ENCODE measurements around the gene RNF207. TPM values are rescaled to one million over a fixed set of nuclear protein-coding genes. Genes with fewer than 3 reads are reported as not detected.

RNF207 gene
- total RNA-seq, 1 donor from 2014 or later, result 31.0 TPM

DNA sequence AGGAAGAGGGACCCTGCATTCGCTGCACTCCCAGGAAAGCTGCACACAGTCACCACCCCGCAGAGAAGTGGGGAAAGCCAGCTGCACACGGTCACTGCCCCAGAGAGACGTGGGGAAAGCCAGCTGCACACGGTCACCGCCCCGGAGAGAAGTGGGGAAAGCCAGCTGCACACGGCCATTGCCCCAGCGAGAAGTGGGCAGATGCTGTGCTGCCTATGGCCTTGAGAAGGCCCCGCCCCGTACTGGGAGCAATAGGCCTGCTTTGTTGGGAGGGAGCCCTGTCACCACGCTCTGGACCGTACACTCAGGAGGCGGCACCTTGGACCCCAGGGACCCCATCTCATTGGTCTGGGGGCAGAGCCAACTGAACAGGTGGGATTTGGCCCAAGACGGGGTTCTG lies 59.2 kb downstream of the RNF207 start:
- DNase-seq (ENCODE audit: extremely low read depth, low read depth, low spot score), result no peak

DNA sequence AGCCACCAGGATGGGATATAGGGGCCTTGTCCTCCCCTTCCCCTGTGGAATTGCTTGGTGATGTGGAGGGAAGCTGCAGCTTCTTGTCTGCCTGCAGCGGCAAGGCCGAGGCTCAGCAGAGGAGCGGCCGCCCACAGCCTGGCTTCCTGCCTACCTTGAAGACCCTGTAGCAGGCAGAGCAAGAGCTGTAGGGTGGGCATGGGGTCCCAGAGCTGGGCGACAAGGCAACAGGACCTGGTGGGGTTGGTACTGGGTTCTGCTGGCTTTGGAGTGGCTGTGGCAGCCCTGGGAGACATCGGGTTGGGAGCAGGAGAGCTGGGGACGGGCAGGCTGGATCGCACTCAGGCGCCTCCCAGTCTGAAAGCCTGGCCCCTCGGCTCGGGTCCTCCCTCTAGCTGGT lies 60.7 kb downstream of the RNF207 start:
- DNase-seq (ENCODE audit: extremely low read depth, low read depth, low spot score), result no peak

DNA sequence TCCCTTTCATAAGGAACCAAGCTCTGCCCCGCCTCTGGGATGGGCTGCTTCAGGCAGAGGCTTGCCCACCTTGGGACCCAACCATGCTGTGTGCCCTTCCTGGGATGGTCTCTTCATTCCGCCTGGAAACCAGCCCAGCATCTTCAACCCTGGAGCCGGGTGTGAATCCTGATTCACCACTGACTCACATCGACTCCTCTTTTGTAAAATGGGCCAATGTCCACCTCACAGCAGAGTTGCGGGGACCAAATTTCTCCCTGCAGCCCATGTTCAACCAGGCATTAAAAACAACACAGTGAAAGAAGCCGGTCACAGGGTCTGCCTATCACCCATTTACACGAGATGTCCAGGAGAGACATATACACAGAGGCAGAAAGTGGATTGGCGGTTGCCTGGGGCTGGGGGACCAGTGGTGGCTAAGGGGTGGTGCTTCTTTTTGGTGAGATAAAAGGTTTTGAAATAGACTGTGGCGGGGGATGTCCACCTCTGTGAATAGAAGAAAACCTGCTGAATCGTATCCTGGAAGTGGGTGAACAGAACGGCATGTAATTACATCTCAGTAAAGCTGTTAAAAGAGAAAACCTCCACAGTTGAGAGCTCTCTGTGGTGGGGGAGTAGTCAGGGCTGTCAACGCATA lies 61.9 kb downstream of the RNF207 start:
- no peak for DNase-seq (ENCODE audit: extremely low read depth, low read depth, low spot score)

DNA sequence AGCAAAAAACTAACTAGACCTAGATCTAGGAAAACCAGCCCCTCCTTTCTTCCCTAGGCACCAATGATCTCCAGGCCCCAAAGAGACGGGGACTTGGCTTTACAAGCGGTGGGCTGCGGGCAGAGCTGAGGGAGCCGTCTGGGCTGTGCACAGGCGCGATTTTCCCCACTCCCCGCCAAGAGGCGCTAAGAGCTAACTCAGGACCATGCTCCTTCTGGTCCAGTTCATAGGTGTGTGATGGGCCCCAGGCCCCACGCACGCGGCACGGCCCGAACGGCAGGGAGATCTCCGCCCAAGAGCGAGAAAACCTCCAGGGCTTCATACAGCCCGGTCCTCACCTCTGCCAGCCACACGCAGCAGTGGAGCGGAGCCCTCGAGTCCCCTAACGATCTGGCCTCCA lies 62.5 kb downstream of the RNF207 start:
- DNase-seq (ENCODE audit: extremely low read depth, low read depth, low spot score), result no peak

DNA sequence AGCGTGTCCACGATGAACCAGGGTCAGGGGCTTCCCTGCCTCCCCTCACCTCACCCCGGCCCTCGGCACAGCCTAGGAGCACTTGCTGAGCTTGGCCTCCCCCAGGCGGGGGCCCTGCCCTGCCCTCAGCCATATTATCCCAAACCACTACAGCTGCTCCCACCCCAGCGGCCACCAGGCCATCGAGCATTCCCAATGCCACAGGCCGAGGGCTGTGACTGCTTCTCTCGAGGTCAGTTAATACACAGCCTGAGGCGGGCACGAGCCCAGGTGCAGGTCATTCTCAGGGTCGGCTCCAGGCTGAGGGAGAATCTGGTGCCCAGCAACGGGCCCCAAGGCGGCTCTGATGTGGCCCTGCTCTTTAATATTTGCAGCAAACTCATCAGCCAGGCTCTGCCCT lies 63.4 kb downstream of the RNF207 start:
- no peak for DNase-seq (ENCODE audit: extremely low read depth, low read depth, low spot score)

DNA sequence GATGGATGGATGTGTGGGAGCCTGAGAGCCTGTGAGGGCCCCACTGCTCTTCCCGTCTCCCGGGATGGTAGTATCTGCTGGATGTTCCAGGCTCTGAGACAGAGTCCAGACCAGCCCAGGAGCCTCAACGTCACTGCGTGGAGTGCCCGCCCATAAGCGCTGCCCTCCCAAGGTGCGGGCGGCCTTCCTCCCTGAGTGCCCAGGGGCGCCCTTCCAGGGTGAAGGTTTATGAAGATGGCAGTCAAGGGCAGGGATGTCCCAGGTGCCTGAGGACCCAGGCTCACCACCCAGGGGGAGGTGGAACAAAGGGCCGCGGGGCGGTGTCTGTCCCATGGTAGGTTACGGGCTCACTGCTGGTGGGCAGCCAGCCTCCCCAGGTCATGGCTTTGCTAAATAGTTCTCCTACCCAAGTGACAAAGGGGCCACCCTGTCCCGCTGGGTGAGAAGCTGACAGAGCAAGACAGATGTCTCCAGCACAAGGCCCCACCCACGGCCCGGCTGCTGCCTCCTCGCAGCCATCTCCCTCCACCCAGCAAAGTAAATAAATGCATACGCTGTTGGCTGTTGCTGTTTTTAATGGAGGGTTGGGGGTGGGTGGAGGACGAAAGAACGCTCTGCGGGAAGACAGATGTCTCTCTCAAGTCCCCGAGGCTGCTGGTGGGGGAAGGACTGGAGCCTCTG lies 63.9 kb downstream of the RNF207 start:
- no peak for DNase-seq (ENCODE audit: extremely low read depth, low read depth, low spot score)

DNA sequence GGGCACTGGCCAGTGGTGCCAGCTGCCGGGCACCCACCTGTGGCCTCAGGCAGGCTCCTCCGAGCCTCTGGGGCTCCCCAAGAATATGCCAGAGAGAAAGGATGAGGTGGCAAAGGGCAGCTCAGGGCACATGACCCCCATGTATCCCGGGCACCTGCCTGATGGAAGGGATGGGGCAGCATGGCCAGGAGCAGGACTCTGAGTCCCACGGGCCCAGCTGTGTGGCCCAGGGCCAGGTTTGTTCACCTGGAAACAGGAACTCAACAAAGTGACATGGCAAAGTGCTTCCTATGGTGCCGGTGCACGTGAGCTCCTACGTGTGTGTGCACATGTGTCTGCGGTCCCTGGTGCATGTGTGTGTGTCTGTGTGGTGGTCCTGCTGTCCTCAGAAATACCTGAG lies 64.5 kb downstream of the RNF207 start:
- DNase-seq (ENCODE audit: extremely low read depth, low read depth, low spot score), result no peak

Other genes starting within 250 kb of the RNF207 start
- gene NPHP4, start 213.7 kb upstream of the RNF207 start, total RNA-seq, result 7.5 and 12.1 TPM in 2 replicates
- gene KCNAB2, start 160.2 kb upstream of the RNF207 start, total RNA-seq, result 3.9 and 4.8 TPM in 2 replicates
- under 0.01 TPM in 1 of 2 replicates, not detected in the other for gene CHD5, start 25.8 kb upstream of the RNF207 start, total RNA-seq
- gene RPL22, start 6.5 kb upstream of the RNF207 start, total RNA-seq, result 133 and 186 TPM in 2 replicates
- 66.0 and 68.4 TPM in 2 replicates for gene ICMT, start 29.8 kb downstream of the RNF207 start, total RNA-seq
- not detected in 2 replicates for gene HES3, start 38.1 kb downstream of the RNF207 start, total RNA-seq
- gene GPR153, start 55.0 kb downstream of the RNF207 start, total RNA-seq, result 4.3 and 4.7 TPM in 2 replicates
- 84.0 and 102 TPM in 2 replicates for gene ACOT7, start 187.6 kb downstream of the RNF207 start, total RNA-seq
- 16.1 and 41.8 TPM in 2 replicates for gene HES2, start 213.8 kb downstream of the RNF207 start, total RNA-seq
- 0.15 and 1.1 TPM in 2 replicates for gene ESPN, start 218.7 kb downstream of the RNF207 start, total RNA-seq

Data from glomerular endothelial cell (primary cell).